Motor neuron (in vitro differentiated cells): ENCODE results near the gene CRYBG1. TPM values are rescaled to one million over a fixed set of nuclear protein-coding genes. Genes with fewer than 3 reads are reported as not detected.

ENCODE experiments used
- ATAC-seq, 8 experiments: fragments of 200-7000 bp; cut with Tn5 transposase; replicated peaks in 6 of 8; 2 replicates each; pipeline ENCODE4 v1.8.0; 2021; ENCODE audit warnings: mild to moderate bottlenecking in 8 of 8, moderate library complexity in 8 of 8
- H3K27ac ChIP-seq, 2 donors: fragments of 250-450 bp; sonication (Bioruptor Pico); 2 replicates each; pipeline ENCODE4 v1.9.0; 2021; ENCODE audit warnings: antibody characterized with exemption in 2 of 2, mild to moderate bottlenecking in 2 of 2, moderate library complexity in 1 of 2
- H3K4me1 ChIP-seq, 2 donors: fragments of 250-450 bp; sonication (Bioruptor Pico); replicated peaks in 1 of 2; 2 replicates each; pipeline ENCODE4 v1.6.1; 2021; ENCODE audit warnings: antibody characterized with exemption in 2 of 2, mild to moderate bottlenecking in 2 of 2, moderate library complexity in 1 of 2
- H3K4me3 ChIP-seq, 5 donors: fragments of 250-450 bp; sonication (Bioruptor Pico); 2 replicates each; pipeline ENCODE4 v1.9.0; 2021; ENCODE audit warnings: antibody characterized with exemption in 5 of 5, mild to moderate bottlenecking in 5 of 5, moderate library complexity in 4 of 5
- WGBS, 10 experiments: fragments of 450-650 bp; shearing (Covaris generic); methylation state at CpG; one replicate each; pipeline ENCODE4 v1.0.0; 2022; 5-methylcytosine and 5-hydroxymethylcytosine counted together
- in situ Hi-C, 9 experiments: fragments of 400-800 bp; cut with MboI; loops; one replicate each; pipeline ENCODE4 v1.15.0; 2021; ENCODE audit warnings: low sequenced_read_pairs in 9 of 9, low pct_unique_long_range_greater_than_20kb in 2 of 9; ENCODE audit not compliant: unreplicated experiment in 9 of 9
- total RNA-seq, 8 experiments: library from RNA; unstranded; fragments of 300-600 nt; gene quantifications; 2 replicates each; pipeline versions ENCODE4 v1.2.3 to v1.2.4, GENCODE V29; 2022

CRYBG1 gene
- total RNA-seq, 8 experiments from 2014 or later: 0.42 to 11.6 (median 0.67) TPM

GRCh38 chr6:106442395-106442794 is 81.9 kb downstream of the CRYBG1 start:
- H3K4me3 ChIP-seq: no peak overlapping the region
- ATAC-seq: no peak
- no peak overlapping the region for H3K27ac ChIP-seq
- H3K4me1 ChIP-seq: no peaks in the 10 kb centered on the region
- 0 to 100% (median 69%) methylated on average over 1 to 3 of the region's 3 CpGs; no CpG with 5 or more reads in 3 of the 10 experiments for WGBS, 10 experiments
- in situ Hi-C loops: loop anchor here in 5 of 9 experiments (10.0 to 25.0 kb wide), 5 partner anchors 105 to 545 kb away; partner anchors contain the start of gene ATG5 (in 1 of the 5)

GRCh38 chr6:106444777-106445507 is 84.4 kb downstream of the CRYBG1 start:
- no peaks in the 10 kb centered on the region for H3K4me1 ChIP-seq
- in situ Hi-C loops: loop anchor here in 5 of 9 experiments (10.0 to 25.0 kb wide), 5 partner anchors 108 to 542 kb away; partner anchors contain the start of gene ATG5 (in 1 of the 5)
- ATAC-seq: peak in 5 of 8 experiments; percentile 44 to 78 (median 71)
- H3K27ac ChIP-seq: no peak overlapping the region
- no peak overlapping the region for H3K4me3 ChIP-seq
- 0 to 60% (median 22%) methylated on average over 1 to 4 of the region's 4 CpGs; no CpG with 5 or more reads in 1 of the 10 experiments for WGBS, 10 experiments

- in situ Hi-C loops: loop anchor here in 5 of 9 experiments (10.0 to 25.0 kb wide), 5 partner anchors 108 to 542 kb away; partner anchors contain the start of gene ATG5 (in 1 of the 5)
- no peak overlapping the region for H3K4me3 ChIP-seq
- H3K4me1 ChIP-seq: no peaks in the 10 kb centered on the region
- no peak overlapping the region for H3K27ac ChIP-seq
- ATAC-seq: no peak
These were observed 85.0 kb downstream of the CRYBG1 start for GRCh38 chr6:106445508-106445878.

GRCh38 chr6:106446287-106446885 is 85.9 kb downstream of the CRYBG1 start:
- Histone ChIP-seq H3K4me1 (no peaks in the 10 kb centered on the region), H3K27ac (no peak overlapping the region), H3K4me3 (no peak overlapping the region)
- peak in 2 of 8 experiments; percentile 19 to 33 for ATAC-seq
- in situ Hi-C loops: loop anchor here in 5 of 9 experiments (10.0 to 25.0 kb wide), 5 partner anchors 109 to 541 kb away; partner anchors contain the start of gene ATG5 (in 1 of the 5)
- WGBS, 10 experiments: 43 to 72% (median 54%) methylated on average over 1 to 4 of the region's 4 CpGs

- no peak overlapping the region for H3K27ac ChIP-seq
- ATAC-seq: no peak
- no peak overlapping the region for H3K4me3 ChIP-seq
- no peaks in the 10 kb centered on the region for H3K4me1 ChIP-seq
- in situ Hi-C loops: loop anchor here in 5 of 9 experiments (10.0 to 25.0 kb wide), 5 partner anchors 110 to 540 kb away; partner anchors contain the start of gene ATG5 (in 1 of the 5)
- 20 to 75% (median 34%) methylated on average over 1 to 2 of the region's 2 CpGs; no CpG with 5 or more reads in 1 of the 10 experiments for WGBS, 10 experiments
These were observed 86.5 kb downstream of the CRYBG1 start for GRCh38 chr6:106446983-106447382.

- no peak overlapping the region for H3K27ac ChIP-seq
- in situ Hi-C loops: loop anchor here in 5 of 9 experiments (10.0 to 25.0 kb wide), 5 partner anchors 111 to 539 kb away; partner anchors contain the start of gene ATG5 (in 1 of the 5)
- WGBS, 10 experiments: 50 to 100% (median 94%) methylated on average over 1 to 5 of the region's 6 CpGs; no CpG with 5 or more reads in 2 of the 10 experiments
- no peak overlapping the region for H3K4me3 ChIP-seq
- H3K4me1 ChIP-seq: no peaks in the 10 kb centered on the region
- ATAC-seq: no peak
These were observed 87.5 kb downstream of the CRYBG1 start for GRCh38 chr6:106448000-106448426.

GRCh38 chr6:106450653-106451052 is 90.1 kb downstream of the CRYBG1 start:
- Histone ChIP-seq H3K4me1 (no peaks in the 10 kb centered on the region), H3K4me3 (no peak overlapping the region), H3K27ac (no peak overlapping the region)
- 48 to 100% (median 83%) methylated on average over 1 to 2 of the region's 2 CpGs; no CpG with 5 or more reads in 6 of the 10 experiments for WGBS, 10 experiments
- in situ Hi-C loops: loop anchor here in 1 of 9 experiments (10.0 kb wide), 1 partner anchor 114 kb away; no protein-coding TSS in a partner anchor
- ATAC-seq: peak in 3 of 8 experiments; percentile 42 to 70 (median 64)

- in situ Hi-C loops: loop anchor here in 1 of 9 experiments (10.0 kb wide), 1 partner anchor 113 kb away; no protein-coding TSS in a partner anchor
- WGBS, 10 experiments: 0 to 93% (median 77%) methylated on average over 1 to 7 of the region's 7 CpGs
- Histone ChIP-seq H3K4me1 (no peaks in the 10 kb centered on the region), H3K4me3 (no peak overlapping the region), H3K27ac (no peak overlapping the region)
- ATAC-seq: no peak
These were observed 90.9 kb downstream of the CRYBG1 start for GRCh38 chr6:106451439-106451838.

- no peak for ATAC-seq
- WGBS, 10 experiments: 0 to 100% (median 57%) methylated on average over 1 of the region's 1 CpG; no CpG with 5 or more reads in 2 of the 10 experiments
- no peak overlapping the region for H3K4me3 ChIP-seq
- in situ Hi-C loops: loop anchor here in 1 of 9 experiments (10.0 kb wide), 1 partner anchor 112 kb away; no protein-coding TSS in a partner anchor
- no peak overlapping the region for H3K27ac ChIP-seq
- H3K4me1 ChIP-seq: no peaks in the 10 kb centered on the region
These were observed 92.1 kb downstream of the CRYBG1 start for GRCh38 chr6:106452628-106453027.

GRCh38 chr6:106453756-106454367 is 93.3 kb downstream of the CRYBG1 start:
- H3K4me3 ChIP-seq: no peak overlapping the region
- in situ Hi-C loops: loop anchor here in 1 of 9 experiments (10.0 kb wide), 1 partner anchor 111 kb away; no protein-coding TSS in a partner anchor
- 20 to 100% (median 74%) methylated on average over 1 to 4 of the region's 6 CpGs; no CpG with 5 or more reads in 1 of the 10 experiments for WGBS, 10 experiments
- peak in 1 of 8 experiments; percentile 12 for ATAC-seq
- no peak overlapping the region for H3K27ac ChIP-seq
- no peaks in the 10 kb centered on the region for H3K4me1 ChIP-seq

- in situ Hi-C loops: loop anchor here in 1 of 9 experiments (10.0 kb wide), 1 partner anchor 108 kb away; no protein-coding TSS in a partner anchor
- 0 to 89% (median 50%) methylated on average over 1 of the region's 1 CpG; no CpG with 5 or more reads in 3 of the 10 experiments for WGBS, 10 experiments
- Histone ChIP-seq H3K4me1 (no peaks in the 10 kb centered on the region), H3K4me3 (no peak overlapping the region), H3K27ac (no peak overlapping the region)
- ATAC-seq: no peak
These were observed 96.2 kb downstream of the CRYBG1 start for GRCh38 chr6:106456756-106457155.
